B cell (primary cell): ENCODE results near the gene EML5. TPM values are rescaled to one million over a fixed set of nuclear protein-coding genes. Genes with fewer than 3 reads are reported as not detected.

Experiments used
- ATAC-seq: fragments of 200-7000 bp; cut with Tn5 transposase; one replicate; pipeline ENCODE4 v1.10.0; 2021; ENCODE audit warnings: low read depth, mild to moderate bottlenecking, moderate number of reproducible peaks, moderate library complexity
- CTCF ChIA-PET: fragments of 350-600 bp; sonication (Branson Sonifier 250); formaldehyde crosslinking; loops from one replicate; lab custom pipeline; 2021; ENCODE audit warnings: antibody characterized with exemption, inconsistent platforms; lab: Charles Lee
- POLR2A ChIA-PET: fragments of 350-600 bp; sonication (Branson Sonifier 250); formaldehyde crosslinking; loops from one replicate; lab custom pipeline; 2021; ENCODE audit warnings: antibody characterized with exemption; lab: Charles Lee
- DNase-seq: peaks from one replicate; pipeline ENCODE4 v3.0.0; 2013
- H2AFZ ChIP-seq: 2 replicates; pipeline ENCODE4 v1.6.1; 2012; ENCODE audit warnings: mild to moderate bottlenecking, low read depth, low read length; ENCODE audit not compliant: insufficient read depth, poor library complexity, severe bottlenecking
- H3K27ac ChIP-seq, 2 donors: 1 replicate in 1 of 2; 2 replicates in 1 of 2; pipeline ENCODE4 v1.5.1; 2012 to 2013; ENCODE audit warnings: low read length in 2 of 2, mild to moderate bottlenecking in 2 of 2, moderate library complexity in 1 of 2
- H3K27me3 ChIP-seq, 4 experiments: fragments of 200-600 bp in 1 of 4; sonication (generic) in 1 of 4; replicated peaks in 1 of 4; 1 replicate in 2 of 4; 2 replicates in 2 of 4; pipeline versions ENCODE4 v1.6.1 to v1.7.0; 2013 to 2016; ENCODE audit warnings: low read length in 3 of 4, mild to moderate bottlenecking in 2 of 4, mixed read lengths in 1 of 4, moderate library complexity in 1 of 4; ENCODE audit not compliant: insufficient read depth in 4 of 4, control insufficient read depth in 3 of 4; ENCODE audit errors: control extremely low read depth in 1 of 4
- H3K36me3 ChIP-seq, 2 experiments: replicated peaks in 1 of 2; 1 replicate in 1 of 2; 2 replicates in 1 of 2; pipeline versions ENCODE4 v1.6.1 to v1.7.1; 2013; ENCODE audit warnings: low read length in 1 of 2; ENCODE audit not compliant: insufficient read depth in 2 of 2, control insufficient read depth in 1 of 2; ENCODE audit errors: control extremely low read depth in 1 of 2, extremely low read depth in 1 of 2
- H3K4me1 ChIP-seq, 2 donors: fragments of 200-600 bp in 1 of 2; sonication (generic) in 1 of 2; 1 replicate in 1 of 2; 2 replicates in 1 of 2; pipeline versions ENCODE4 v1.5.1 to v1.6.1; 2013 to 2017; ENCODE audit warnings: low read length in 2 of 2; ENCODE audit not compliant: control insufficient read depth in 2 of 2, insufficient read depth in 2 of 2
- H3K4me2 ChIP-seq: replicated peaks from 2 replicates; pipeline ENCODE3; 2012; ENCODE audit warnings: mild to moderate bottlenecking, low read depth, low read length; ENCODE audit not compliant: poor library complexity, severe bottlenecking
- H3K4me3 ChIP-seq, 5 experiments: fragments of 200-600 bp in 1 of 5; sonication (generic) in 1 of 5; 1 replicate in 3 of 5; 2 replicates in 2 of 5; pipeline versions ENCODE4 v1.5.1 to v1.7.0; 2011 to 2016; ENCODE audit warnings: low read length in 4 of 5, mild to moderate bottlenecking in 4 of 5, low read depth in 2 of 5, control low read depth in 1 of 5, moderate library complexity in 1 of 5; ENCODE audit not compliant: insufficient read depth in 1 of 5; ENCODE audit errors: control extremely low read depth in 1 of 5, extremely low read depth in 1 of 5
- H3K79me2 ChIP-seq: fragments of 200-600 bp; sonication (generic); one replicate; pipeline ENCODE4 v1.6.0; 2016; ENCODE audit warnings: low read length; ENCODE audit not compliant: control insufficient read depth, insufficient read depth
- H3K9ac ChIP-seq: fragments of 200-600 bp; sonication (generic); 2 replicates; pipeline ENCODE4 v1.6.1; 2017; ENCODE audit warnings: mild to moderate bottlenecking, low read length, moderate library complexity
- H3K9me3 ChIP-seq, 3 donors: one replicate each; pipeline versions ENCODE4 v1.6.1 to v1.7.1; 2013; ENCODE audit warnings: low read length in 2 of 3; ENCODE audit not compliant: control insufficient read depth in 2 of 3, insufficient read depth in 1 of 3; ENCODE audit errors: control extremely low read depth in 1 of 3
- H4K20me1 ChIP-seq: 2 replicates; pipeline ENCODE4 v1.6.0; 2012; ENCODE audit warnings: mild to moderate bottlenecking, low read length; ENCODE audit not compliant: insufficient read depth, control insufficient read depth, poor library complexity, severe bottlenecking
- H3K27ac Mint-ChIP-seq: one replicate; pipeline ENCODE4 v1.8.0; 2021; ENCODE audit warnings: mixed read lengths
- H3K27me3 Mint-ChIP-seq: one replicate; pipeline ENCODE4 v1.8.0; 2021; ENCODE audit warnings: mixed read lengths
- H3K4me1 Mint-ChIP-seq: one replicate; pipeline ENCODE4 v1.8.0; 2021; ENCODE audit warnings: mixed read lengths
- H3K4me3 Mint-ChIP-seq: one replicate; pipeline ENCODE4 v1.8.0; 2021; ENCODE audit warnings: mixed read lengths
- H3K9me3 Mint-ChIP-seq: one replicate; pipeline ENCODE4 v1.8.0; 2022; ENCODE audit warnings: mixed read lengths; ENCODE audit not compliant: insufficient read depth
- EZH2 ChIP-seq: IDR thresholded peaks from 2 replicates; pipeline ENCODE4 v1.6.1; 2012; ENCODE audit warnings: borderline replicate concordance, low read depth, mild to moderate bottlenecking, moderate library complexity, low read length; ENCODE audit not compliant: insufficient read depth, poor library complexity, severe bottlenecking
- WGBS: methylation state at CpG from one replicate; pipeline ENCODE4 v1.1.5; 2013; ENCODE audit warnings: missing lambda C conversion rate; ENCODE audit not compliant: insufficient coverage; 5-methylcytosine and 5-hydroxymethylcytosine counted together
- intact Hi-C: fragments of 100-400 bp; cut with micrococcal nuclease; formaldehyde crosslinking; loops from one replicate; pipeline ENCODE4 v1.10.0; 2022
- polyA plus RNA-seq: library from polyadenylated mRNA; depleted of rRNA; stranded (reverse); fragments of >200 nt; gene quantifications from 2 replicates; pipeline ENCODE4 v1.2.3, GENCODE V29; 2012
- total RNA-seq, 2 donors: library from RNA; stranded (reverse); fragments of 120-200 nt in 1 of 2; gene quantifications; 1 replicate in 1 of 2; 2 replicates in 1 of 2; pipeline versions ENCODE4 v1.2.3 to v1.2.4, GENCODE V29; 2013 to 2022
- TF ChIP-seq, protein P1 (sequence below): fragments of 200-600 bp; IDR thresholded peaks from one replicate; pipeline ENCODE4 v1.8.0; 2022; ENCODE audit warnings: antibody characterized with exemption, mild to moderate bottlenecking

EML5 gene
- total and polyA plus RNA-seq, 2 donors (not counting 1 experiment from before 2014, with no cell fraction given), result 1.7 to 6.9 TPM

DNA sequence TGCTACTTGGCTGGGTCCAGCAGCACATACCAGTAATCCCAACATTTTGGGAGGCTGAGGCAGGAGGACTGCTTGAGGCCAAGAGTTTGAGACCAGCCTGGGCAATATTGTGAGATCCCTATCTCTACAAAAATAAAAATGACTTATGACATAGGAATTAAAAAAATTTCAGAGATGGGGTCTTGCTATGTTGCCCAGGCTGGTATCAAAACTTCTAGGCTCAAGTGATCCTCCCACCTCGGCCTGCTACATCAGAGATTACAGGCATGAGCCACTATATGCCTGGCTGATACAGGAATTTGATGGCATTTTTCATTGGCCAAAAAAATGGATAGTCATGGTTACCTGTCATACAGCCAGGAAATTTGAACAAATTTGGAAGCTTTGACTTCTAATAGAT, 175.3 kb downstream of the EML5 start:
- Histone ChIP-seq H3K4me1 (peaks cover 9 to 11% of the 10 kb centered on the region in 2 donors), H3K4me2 (no peak overlapping the region), H3K9ac (no peak overlapping the region), H3K9me3 (no peaks in the 10 kb centered on the region), H4K20me1 (no peaks in the 10 kb centered on the region), H3K36me3 (peaks cover 0 to 2% of the 10 kb centered on the region in 2 experiments), H3K27me3 (no peaks in the 10 kb centered on the region), H3K27ac (no peak overlapping the region), H2AFZ (no peak overlapping the region), H3K79me2 (no peaks in the 10 kb centered on the region), H3K4me3 (no peak overlapping the region)
- CTCF ChIA-PET, result no interaction called here
- Mint-ChIP-seq H3K27ac (no peak overlapping the region), H3K4me1 (peaks cover 14% of the 10 kb centered on the region), H3K4me3 (no peak overlapping the region), H3K27me3 (no peaks in the 10 kb centered on the region), H3K9me3 (no peaks in the 10 kb centered on the region)
- intact Hi-C loops, result no loop called here
- TF ChIP-seq, protein P1, sequence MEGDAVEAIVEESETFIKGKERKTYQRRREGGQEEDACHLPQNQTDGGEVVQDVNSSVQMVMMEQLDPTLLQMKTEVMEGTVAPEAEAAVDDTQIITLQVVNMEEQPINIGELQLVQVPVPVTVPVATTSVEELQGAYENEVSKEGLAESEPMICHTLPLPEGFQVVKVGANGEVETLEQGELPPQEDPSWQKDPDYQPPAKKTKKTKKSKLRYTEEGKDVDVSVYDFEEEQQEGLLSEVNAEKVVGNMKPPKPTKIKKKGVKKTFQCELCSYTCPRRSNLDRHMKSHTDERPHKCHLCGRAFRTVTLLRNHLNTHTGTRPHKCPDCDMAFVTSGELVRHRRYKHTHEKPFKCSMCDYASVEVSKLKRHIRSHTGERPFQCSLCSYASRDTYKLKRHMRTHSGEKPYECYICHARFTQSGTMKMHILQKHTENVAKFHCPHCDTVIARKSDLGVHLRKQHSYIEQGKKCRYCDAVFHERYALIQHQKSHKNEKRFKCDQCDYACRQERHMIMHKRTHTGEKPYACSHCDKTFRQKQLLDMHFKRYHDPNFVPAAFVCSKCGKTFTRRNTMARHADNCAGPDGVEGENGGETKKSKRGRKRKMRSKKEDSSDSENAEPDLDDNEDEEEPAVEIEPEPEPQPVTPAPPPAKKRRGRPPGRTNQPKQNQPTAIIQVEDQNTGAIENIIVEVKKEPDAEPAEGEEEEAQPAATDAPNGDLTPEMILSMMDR, result no peak
- no peak for TF ChIP-seq EZH2
- POLR2A ChIA-PET, result no interaction called here
- WGBS, result 100% methylated on average over 1 of the region's 1 CpG
- ATAC-seq (no peak), DNase-seq (no peak)

- ChIA-PET CTCF (no interaction called here), POLR2A (no interaction called here)
- ATAC-seq (no peak), DNase-seq (no peak)
- WGBS, result no CpG with 5 or more reads among the region's 1 CpG
- no peaks in the 10 kb centered on the region for H4K20me1 ChIP-seq
- no peaks in the 10 kb centered on the region for H3K9me3 ChIP-seq
- Mint-ChIP-seq H3K4me1 (peaks cover 16% of the 10 kb centered on the region), H3K4me3 (no peak overlapping the region), H3K9me3 (no peaks in the 10 kb centered on the region), H3K27me3 (no peaks in the 10 kb centered on the region), H3K27ac (no peak overlapping the region)
- H3K4me1 ChIP-seq, result peaks cover 9 to 11% of the 10 kb centered on the region in 2 donors
- H3K27ac ChIP-seq, result no peak overlapping the region
- intact Hi-C loops, result no loop called here
- H3K4me2 ChIP-seq, result no peak overlapping the region
- H3K9ac ChIP-seq, result no peak overlapping the region
- H3K4me3 ChIP-seq, result no peak overlapping the region
- peaks cover 3 to 6% of the 10 kb centered on the region in 2 experiments for H3K36me3 ChIP-seq
- H2AFZ ChIP-seq, result no peak overlapping the region
- H3K27me3 ChIP-seq, result no peaks in the 10 kb centered on the region
- TF ChIP-seq EZH2, result no peak
- TF ChIP-seq, protein P1, result no peak
- no peaks in the 10 kb centered on the region for H3K79me2 ChIP-seq
Measured at GRCh38 chr14:88616697-88617096, 176.1 kb downstream of the EML5 start.
